RWPE1 (cell line): ENCODE measurements around the gene TMEM61.

Experiments
- CTCF ChIA-PET: fragments of 350-600 bp; sonication (Branson Sonifier 250); formaldehyde crosslinking; extraction: SDS; loops from one replicate; lab custom pipeline; 2021; lab: Yijun Ruan, JAX
- POLR2A ChIA-PET: fragments of 400-600 bp; formaldehyde crosslinking; extraction: SDS; loops from one replicate; lab custom pipeline; 2020; ENCODE audit warnings: antibody characterized with exemption; ENCODE audit not compliant: low non-redundant PET; lab: Yijun Ruan, JAX
- DNase-seq: peaks from one replicate; pipeline ENCODE4 v3.0.0; 2012; ENCODE audit warnings: low spot score
- H3K27ac ChIP-seq: fragments of 450-650 bp; 2 replicates; pipeline ENCODE4 v1.5.1; 2017
- CTCF ChIP-seq: fragments of 450-650 bp; conservative IDR thresholded peaks from 2 replicates; pipeline ENCODE4 v1.5.1; 2017; ENCODE audit warnings: low read depth, mild to moderate bottlenecking

The TMEM61 gene

GRCh38 chr1:55010194-55010886 is 29.9 kb downstream of the TMEM61 start:
- ChIA-PET POLR2A (no interaction called here), CTCF (interaction anchor here (0.7 to 0.9 kb wide), 2 partner anchors 10 to 21 kb away, joined by 3 read pairs; no protein-coding TSS in a partner anchor)
- DNase-seq: no peak
- H3K27ac ChIP-seq: no peak overlapping the region
- TF ChIP-seq CTCF: no peak

- DNase-seq: no peak
- no peak overlapping the region for H3K27ac ChIP-seq
- CTCF ChIA-PET: interaction anchor here (0.9 kb wide), 1 partner anchor 22 kb away, joined by 3 read pairs; no protein-coding TSS in a partner anchor
- TF ChIP-seq CTCF: no peak
- POLR2A ChIA-PET: no interaction called here
Measured at GRCh38 chr1:55010887-55011217, 30.4 kb downstream of the TMEM61 start.

- TF ChIP-seq CTCF: no peak
- ChIA-PET POLR2A (no interaction called here), CTCF (interaction anchor here (1.5 kb wide), 1 partner anchor 9 kb away, joined by 9 read pairs; no protein-coding TSS in a partner anchor)
- H3K27ac ChIP-seq: no peak overlapping the region
- no peak for DNase-seq
Measured at GRCh38 chr1:55012661-55013060, 32.2 kb downstream of the TMEM61 start.

GRCh38 chr1:55015123-55015522 is 34.7 kb downstream of the TMEM61 start:
- ChIA-PET CTCF (no interaction called here), POLR2A (no interaction called here)
- H3K27ac ChIP-seq: no peak overlapping the region
- TF ChIP-seq CTCF: no peak
- no peak for DNase-seq

- POLR2A ChIA-PET: no interaction called here
- DNase-seq: no peak
Measured at GRCh38 chr1:55015731-55016620, 35.5 kb downstream of the TMEM61 start.

More at GRCh38 chr1:55015731-55016620, 35.5 kb downstream of the TMEM61 start:
- CTCF ChIA-PET: interaction anchor here (1.0 to 1.1 kb wide), 2 partner anchors 14 to 20 kb away, joined by 3 to 4 read pairs; no protein-coding TSS in a partner anchor
- H3K27ac ChIP-seq: no peak overlapping the region
- no peak for TF ChIP-seq CTCF
